Neuronal stem cell (in vitro differentiated cells): ENCODE results near the gene FAM124B.

ENCODE experiments used
- DNase-seq: peaks from one replicate; pipeline ENCODE4 v3.0.0-alpha.2; 2013; ENCODE audit warnings: low spot score
- H2AFZ ChIP-seq: one replicate; pipeline ENCODE4 v1.6.1; 2013; ENCODE audit warnings: mild to moderate bottlenecking, low read length, inconsistent platforms
- H2AK5ac ChIP-seq: 2 replicates; pipeline ENCODE4 v1.6.1; 2013; ENCODE audit warnings: low read depth, mild to moderate bottlenecking, inconsistent platforms, low read length, moderate library complexity, mixed read lengths
- H2BK120ac ChIP-seq: 2 replicates; pipeline ENCODE4 v1.6.1; 2013; ENCODE audit warnings: low read depth, mild to moderate bottlenecking, inconsistent platforms, low read length, moderate library complexity, mixed read lengths
- H2BK12ac ChIP-seq: one replicate; pipeline ENCODE4 v1.6.1; 2013; ENCODE audit warnings: low read length, inconsistent platforms
- H2BK15ac ChIP-seq: 2 replicates; pipeline ENCODE4 v1.6.1; 2013; ENCODE audit warnings: mild to moderate bottlenecking, low read length, inconsistent platforms, mixed read lengths
- H2BK5ac ChIP-seq: one replicate; pipeline ENCODE4 v1.6.1; 2013; ENCODE audit warnings: inconsistent platforms, mild to moderate bottlenecking, low read length, moderate library complexity
- H3K14ac ChIP-seq: one replicate; pipeline ENCODE4 v1.6.1; 2013; ENCODE audit warnings: low read length, inconsistent platforms
- H3K18ac ChIP-seq: 2 replicates; pipeline ENCODE4 v1.6.1; 2013; ENCODE audit warnings: low read length, inconsistent platforms
- H3K23ac ChIP-seq: 2 replicates; pipeline ENCODE4 v1.6.1; 2013; ENCODE audit warnings: low read depth, mild to moderate bottlenecking, mixed read lengths, low read length, inconsistent platforms; ENCODE audit not compliant: poor library complexity
- H3K27ac ChIP-seq: replicated peaks from 3 replicates; pipeline ENCODE4 v1.5.1; 2013; ENCODE audit warnings: low read length, inconsistent platforms
- H3K27me3 ChIP-seq, 3 experiments: 2 replicates each; pipeline ENCODE4 v1.6.1; 2013; ENCODE audit warnings: low read length in 3 of 3, mild to moderate bottlenecking in 2 of 3, inconsistent platforms in 1 of 3, low read depth in 1 of 3, mixed read lengths in 1 of 3, moderate library complexity in 1 of 3; ENCODE audit not compliant: control insufficient read depth in 3 of 3, insufficient read depth in 3 of 3
- H3K36me3 ChIP-seq, 2 donors: replicated peaks in 1 of 2; 2 replicates each; pipeline ENCODE4 v1.6.1; 2013; ENCODE audit warnings: low read length in 2 of 2; ENCODE audit not compliant: control insufficient read depth in 2 of 2, insufficient read depth in 2 of 2
- H3K4ac ChIP-seq: 2 replicates; pipeline ENCODE4 v1.6.1; 2013; ENCODE audit warnings: inconsistent platforms, mild to moderate bottlenecking, low read length, moderate library complexity
- H3K4me1 ChIP-seq, 2 donors: 1 replicate in 1 of 2; 2 replicates in 1 of 2; pipeline ENCODE4 v1.6.1; 2013; ENCODE audit warnings: low read length in 2 of 2, low read depth in 1 of 2; ENCODE audit not compliant: control insufficient read depth in 2 of 2, insufficient read depth in 1 of 2
- H3K4me2 ChIP-seq: one replicate; pipeline ENCODE4 v1.6.1; 2013; ENCODE audit warnings: mild to moderate bottlenecking, low read length, inconsistent platforms; ENCODE audit not compliant: insufficient read depth, poor library complexity, severe bottlenecking
- H3K4me3 ChIP-seq, 2 donors: 2 replicates each; pipeline ENCODE4 v1.5.1; 2013; ENCODE audit warnings: low read length in 2 of 2, mild to moderate bottlenecking in 2 of 2, inconsistent platforms in 1 of 2, moderate library complexity in 1 of 2
- H3K79me1 ChIP-seq: one replicate; pipeline ENCODE4 v1.6.1; 2013; ENCODE audit warnings: low read depth, mild to moderate bottlenecking, inconsistent platforms, low read length, moderate library complexity
- H3K9ac ChIP-seq: one replicate; pipeline ENCODE4 v1.6.1; 2013; ENCODE audit warnings: mild to moderate bottlenecking, low read depth, low read length, inconsistent platforms; ENCODE audit not compliant: poor library complexity
- H3K9me3 ChIP-seq, 2 donors: replicated peaks in 1 of 2; 2 replicates each; pipeline versions ENCODE3 to v1.6.1; 2013; ENCODE audit warnings: low read length in 2 of 2, mild to moderate bottlenecking in 2 of 2, inconsistent platforms in 1 of 2, low read depth in 1 of 2, mixed read lengths in 1 of 2, moderate library complexity in 1 of 2; ENCODE audit not compliant: control insufficient read depth in 2 of 2, insufficient read depth in 1 of 2
- H4K8ac ChIP-seq: one replicate; pipeline ENCODE4 v1.6.1; 2013; ENCODE audit warnings: low read depth, mild to moderate bottlenecking, inconsistent platforms, low read length, moderate library complexity
- H4K91ac ChIP-seq: one replicate; pipeline ENCODE4 v1.6.1; 2013; ENCODE audit warnings: low read length, low read depth, mild to moderate bottlenecking, inconsistent platforms; ENCODE audit not compliant: poor library complexity
- WGBS, 2 donors: extraction: QIAGEN DNeasy Blood & Tissue Kit; methylation state at CpG; one replicate each; pipeline ENCODE4 v1.1.7; 2013; ENCODE audit warnings: missing lambda C conversion rate in 2 of 2, mixed read lengths in 1 of 2; ENCODE audit not compliant: insufficient read length in 2 of 2, insufficient replicate concordance in 1 of 2; ENCODE audit errors: extremely low coverage in 2 of 2; 5-methylcytosine and 5-hydroxymethylcytosine counted together

The FAM124B gene

GRCh38 chr2:224381521-224382279, 20.2 kb downstream of the FAM124B start:
- no peak for DNase-seq
- no peak overlapping the region for H3K18ac ChIP-seq
- H2AK5ac ChIP-seq = no peak overlapping the region
- H2BK12ac ChIP-seq = no peak overlapping the region
- no peak overlapping the region for H3K14ac ChIP-seq
- no peaks in the 10 kb centered on the region for H3K79me1 ChIP-seq
- WGBS, 2 donors = no CpG with 5 or more reads among the region's 6 CpGs
- no peak overlapping the region for H3K27ac ChIP-seq
- no peak overlapping the region for H2AFZ ChIP-seq
- no peak overlapping the region for H3K4me3 ChIP-seq
- H3K23ac ChIP-seq = no peak overlapping the region
- H3K4ac ChIP-seq = no peak overlapping the region
- no peak overlapping the region for H2BK15ac ChIP-seq
- no peak overlapping the region for H3K4me2 ChIP-seq
- no peak overlapping the region for H2BK5ac ChIP-seq
- H3K4me1 ChIP-seq = no peaks in the 10 kb centered on the region
- no peak overlapping the region for H2BK120ac ChIP-seq
- H3K27me3 ChIP-seq = no peaks in the 10 kb centered on the region
- no peak overlapping the region for H3K9ac ChIP-seq
- H3K36me3 ChIP-seq = no peaks in the 10 kb centered on the region
- H4K91ac ChIP-seq = no peak overlapping the region
- H4K8ac ChIP-seq = no peak overlapping the region
- H3K9me3 ChIP-seq = no peaks in the 10 kb centered on the region

DNA sequence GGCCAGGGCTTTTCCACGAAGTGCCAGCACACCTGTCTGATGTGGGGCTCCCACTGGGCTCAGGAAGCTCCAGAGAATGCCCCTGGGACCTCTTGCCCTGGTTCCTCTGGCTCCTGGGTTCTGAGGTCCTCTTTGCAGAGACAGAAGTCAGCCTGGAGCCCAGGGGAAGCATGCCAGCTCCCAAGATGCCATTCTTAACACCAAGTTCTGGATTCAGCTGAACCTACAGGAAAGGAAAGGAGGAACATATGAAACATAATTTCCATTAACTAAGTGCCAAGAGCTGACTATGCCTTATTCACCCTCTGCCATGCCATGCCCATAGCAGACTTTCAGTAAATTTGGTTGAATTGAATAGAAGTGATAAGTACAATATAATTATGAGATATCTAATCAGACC, 21.9 kb downstream of the FAM124B start:
- Histone ChIP-seq H2BK12ac (no peak overlapping the region), H3K14ac (no peak overlapping the region), H2AK5ac (no peak overlapping the region), H3K18ac (no peak overlapping the region), H3K4me2 (no peak overlapping the region), H3K27me3 (no peaks in the 10 kb centered on the region), H3K9ac (no peak overlapping the region), H3K4me1 (no peaks in the 10 kb centered on the region), H3K9me3 (no peaks in the 10 kb centered on the region), H3K36me3 (no peaks in the 10 kb centered on the region), H2BK5ac (no peak overlapping the region), H3K4me3 (no peak overlapping the region), H4K91ac (no peak overlapping the region), H3K27ac (no peak overlapping the region), H4K8ac (no peak overlapping the region), H3K4ac (no peak overlapping the region), H3K23ac (no peak overlapping the region), H2AFZ (no peak overlapping the region), H2BK15ac (no peak overlapping the region), H2BK120ac (no peak overlapping the region), H3K79me1 (no peaks in the 10 kb centered on the region)
- no CpG with 5 or more reads among the region's 1 CpG for WGBS, 2 donors
- DNase-seq = no peak

DNA sequence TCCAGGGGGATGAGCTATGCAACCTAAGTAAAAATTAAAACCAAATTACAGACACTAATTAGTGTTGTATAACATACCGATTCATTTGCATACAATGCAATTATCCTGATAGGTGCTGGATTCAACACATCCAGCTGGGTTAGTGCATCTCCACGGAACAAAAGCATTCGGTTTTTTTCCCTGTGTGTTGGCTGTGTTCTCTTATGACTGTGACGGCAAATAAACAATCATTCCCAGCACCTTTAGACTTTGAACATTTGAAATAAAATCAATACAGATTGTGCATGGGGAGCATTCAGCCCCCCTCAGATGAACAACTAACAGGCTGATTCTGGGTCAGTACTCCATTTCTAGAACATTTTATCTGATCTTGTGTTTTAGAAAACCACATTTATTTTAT, 22.7 kb downstream of the FAM124B start:
- Histone ChIP-seq H2AFZ (no peak overlapping the region), H3K79me1 (no peaks in the 10 kb centered on the region), H3K14ac (no peak overlapping the region), H2AK5ac (no peak overlapping the region), H3K9ac (no peak overlapping the region), H4K91ac (no peak overlapping the region), H2BK5ac (no peak overlapping the region), H3K36me3 (no peaks in the 10 kb centered on the region), H3K4me2 (no peak overlapping the region), H3K4me3 (no peak overlapping the region), H3K27me3 (no peaks in the 10 kb centered on the region), H3K23ac (no peak overlapping the region), H3K9me3 (no peaks in the 10 kb centered on the region), H3K27ac (no peak overlapping the region), H2BK15ac (no peak overlapping the region), H3K4me1 (no peaks in the 10 kb centered on the region), H2BK12ac (no peak overlapping the region), H3K4ac (no peak overlapping the region), H3K18ac (no peak overlapping the region), H4K8ac (no peak overlapping the region), H2BK120ac (no peak overlapping the region)
- DNase-seq = no peak
- WGBS, 2 donors = no CpG with 5 or more reads among the region's 4 CpGs

DNA sequence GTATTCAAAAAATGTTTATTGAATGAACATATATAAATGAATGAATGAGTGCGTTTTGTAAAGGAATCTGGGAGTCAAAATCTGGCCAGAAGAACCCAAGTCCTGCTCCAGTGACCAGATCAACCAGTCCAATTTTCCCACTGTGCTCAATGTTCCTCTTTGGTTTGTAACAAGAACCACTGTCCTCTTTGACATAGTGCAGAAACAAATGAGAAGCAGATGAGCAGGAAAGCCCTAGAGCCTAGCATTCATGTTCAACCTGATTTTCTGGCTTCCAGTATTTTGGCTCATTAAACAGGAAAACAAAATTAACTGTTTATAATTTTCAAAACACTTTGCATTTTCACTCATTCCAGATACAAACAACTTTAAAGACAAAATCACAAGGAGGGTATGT, 23.2 kb downstream of the FAM124B start:
- H2BK5ac ChIP-seq = no peak overlapping the region
- no peak overlapping the region for H3K9ac ChIP-seq
- H2AFZ ChIP-seq = no peak overlapping the region
- no peaks in the 10 kb centered on the region for H3K4me1 ChIP-seq
- H3K27me3 ChIP-seq = no peaks in the 10 kb centered on the region
- H2AK5ac ChIP-seq = no peak overlapping the region
- H3K14ac ChIP-seq = no peak overlapping the region
- H2BK12ac ChIP-seq = no peak overlapping the region
- H3K27ac ChIP-seq = no peak overlapping the region
- no peak overlapping the region for H3K4me3 ChIP-seq
- WGBS, 2 donors = no CpG with 5 or more reads among the region's 1 CpG
- no peaks in the 10 kb centered on the region for H3K9me3 ChIP-seq
- no peaks in the 10 kb centered on the region for H3K36me3 ChIP-seq
- no peak overlapping the region for H3K4ac ChIP-seq
- no peak overlapping the region for H2BK120ac ChIP-seq
- no peak overlapping the region for H4K91ac ChIP-seq
- no peaks in the 10 kb centered on the region for H3K79me1 ChIP-seq
- H3K23ac ChIP-seq = no peak overlapping the region
- no peak overlapping the region for H2BK15ac ChIP-seq
- no peak for DNase-seq
- H3K18ac ChIP-seq = no peak overlapping the region
- no peak overlapping the region for H3K4me2 ChIP-seq
- H4K8ac ChIP-seq = no peak overlapping the region
